Peyer's patch (tissue), 4 donors: ENCODE results near the gene ABLIM1. TPM values are rescaled to one million over a fixed set of nuclear protein-coding genes. Genes with fewer than 3 reads are reported as not detected.

ENCODE experiments used
- DNase-seq, 3 donors: peaks; one replicate each; pipeline ENCODE4 v3.0.0-alpha.2; 2017 to 2019
- H3K27ac ChIP-seq, 4 donors: fragments of 200-600 bp; sonication (generic); one replicate each; pipeline ENCODE4 v1.5.1; 2016 to 2019
- H3K27me3 ChIP-seq, 2 donors: fragments of 200-600 bp; sonication (generic); one replicate each; pipeline ENCODE4 v1.5.1; 2019
- H3K36me3 ChIP-seq, 3 donors: fragments of 200-600 bp; sonication (generic); one replicate each; pipeline ENCODE4 v1.5.1; 2016 to 2019
- H3K4me1 ChIP-seq, 4 donors: fragments of 200-600 bp; sonication (generic); one replicate each; pipeline ENCODE4 v1.5.1; 2016 to 2019
- H3K4me3 ChIP-seq, 4 donors: fragments of 200-600 bp; sonication (generic); 1 replicate in 3 of 4; 2 replicates in 1 of 4; pipeline ENCODE4 v1.5.1; 2016 to 2019; ENCODE audit warnings: mild to moderate bottlenecking in 1 of 4
- H3K9me3 ChIP-seq, 4 donors: fragments of 200-600 bp; sonication (generic); one replicate each; pipeline ENCODE4 v1.5.1; 2016 to 2019; ENCODE audit warnings: mild to moderate bottlenecking in 1 of 4
- CTCF ChIP-seq, 6 experiments: fragments of 450-650 bp in 4 of 6; fragments of 200-600 bp in 2 of 6; sonication (generic) in 1 of 6; IDR thresholded peaks; one replicate each; pipeline ENCODE4 v1.5.1; 2017 to 2019; ENCODE audit warnings: antibody characterized with exemption in 6 of 6, mild to moderate bottlenecking in 3 of 6, moderate library complexity in 1 of 6
- POLR2A ChIP-seq, 2 donors: fragments of 450-650 bp; IDR thresholded peaks; one replicate each; pipeline ENCODE4 v1.5.1; 2017; ENCODE audit warnings: antibody characterized with exemption in 2 of 2, mild to moderate bottlenecking in 2 of 2, moderate library complexity in 2 of 2
- total RNA-seq, 4 donors: library from RNA; depleted of rRNA; stranded (reverse); fragments of >200 nt; gene quantifications; one replicate each; pipeline ENCODE4 v1.1.0, GENCODE V29; 2016

The ABLIM1 gene
- total RNA-seq, 4 donors from 2014 or later, result 91.6 to 145 (median 121) TPM

- Histone ChIP-seq H3K4me3 (no peak overlapping the region), H3K4me1 (peaks cover 0 to 10% (median 0%) of the 10 kb centered on the region in 4 donors), H3K27ac (no peak overlapping the region), H3K9me3 (no peaks in the 10 kb centered on the region), H3K27me3 (no peaks in the 10 kb centered on the region), H3K36me3 (peaks cover 0 to 8% (median 0%) of the 10 kb centered on the region in 3 donors)
- DNase-seq, result no peak
- TF ChIP-seq POLR2A (IDR thresholded peaks at IDR 0.05) (no peak), CTCF (IDR thresholded peaks at IDR 0.05) (no peak)
These were observed 54.8 kb downstream of the ABLIM1 start for GRCh38 chr10:114603303-114603702.

- no peak for DNase-seq
- Histone ChIP-seq H3K9me3 (no peaks in the 10 kb centered on the region), H3K4me3 (no peak overlapping the region), H3K27ac (no peak overlapping the region), H3K36me3 (peaks cover 0 to 8% (median 0%) of the 10 kb centered on the region in 3 donors), H3K4me1 (peaks cover 0 to 3% (median 0%) of the 10 kb centered on the region in 4 donors), H3K27me3 (no peaks in the 10 kb centered on the region)
- TF ChIP-seq CTCF (IDR thresholded peaks at IDR 0.05) (no peak), POLR2A (IDR thresholded peaks at IDR 0.05) (no peak)
These were observed 58.0 kb downstream of the ABLIM1 start for GRCh38 chr10:114600057-114600456.

- Histone ChIP-seq H3K9me3 (no peaks in the 10 kb centered on the region), H3K27ac (no peak overlapping the region), H3K36me3 (peaks cover 0 to 8% (median 0%) of the 10 kb centered on the region in 3 donors), H3K4me3 (no peak overlapping the region), H3K27me3 (no peaks in the 10 kb centered on the region), H3K4me1 (no peaks in the 10 kb centered on the region)
- TF ChIP-seq POLR2A (IDR thresholded peaks at IDR 0.05) (no peak), CTCF (IDR thresholded peaks at IDR 0.05) (no peak)
- no peak for DNase-seq
These were observed 61.3 kb downstream of the ABLIM1 start for GRCh38 chr10:114596793-114597192.

- Histone ChIP-seq H3K4me3 (no peak overlapping the region), H3K27me3 (no peaks in the 10 kb centered on the region), H3K27ac (no peak overlapping the region), H3K4me1 (no peaks in the 10 kb centered on the region), H3K36me3 (no peaks in the 10 kb centered on the region), H3K9me3 (no peaks in the 10 kb centered on the region)
- DNase-seq, result no peak
- no peak for TF ChIP-seq CTCF (IDR thresholded peaks at IDR 0.05)
- TF ChIP-seq POLR2A (IDR thresholded peaks at IDR 0.05), result no peak
These were observed 64.1 kb downstream of the ABLIM1 start for GRCh38 chr10:114593816-114594468.

GRCh38 chr10:114593240-114593792 lies 64.8 kb downstream of the ABLIM1 start:
- TF ChIP-seq POLR2A (IDR thresholded peaks at IDR 0.05) (no peak), CTCF (IDR thresholded peaks at IDR 0.05) (no peak)
- Histone ChIP-seq H3K27me3 (no peaks in the 10 kb centered on the region), H3K27ac (no peak overlapping the region), H3K9me3 (no peaks in the 10 kb centered on the region), H3K4me3 (no peak overlapping the region), H3K4me1 (no peaks in the 10 kb centered on the region), H3K36me3 (no peaks in the 10 kb centered on the region)
- no peak for DNase-seq
